GM12801 (cell line): Measurements from ENCODE around the gene CADM2.

Experiments used
- CTCF ChIP-seq: IDR thresholded peaks from one replicate; pipeline ENCODE4 v1.5.1; 2011; ENCODE audit warnings: control low read depth; ENCODE audit not compliant: insufficient read length; ENCODE audit errors: extremely low read depth

CADM2 gene

GRCh38 chr3:85298032-85298431 is 339.2 kb downstream of the CADM2 start:
- no peak for TF ChIP-seq CTCF

GRCh38 chr3:85303156-85303555 is 344.4 kb downstream of the CADM2 start:
- TF ChIP-seq CTCF: no peak

GRCh38 chr3:85304360-85304964 is 345.7 kb downstream of the CADM2 start:
- no peak for TF ChIP-seq CTCF

- no peak for TF ChIP-seq CTCF
Observed at GRCh38 chr3:85312331-85312730, 353.5 kb downstream of the CADM2 start.

GRCh38 chr3:85313380-85313779 is 354.6 kb downstream of the CADM2 start:
- TF ChIP-seq CTCF: no peak

- no peak for TF ChIP-seq CTCF
Observed at GRCh38 chr3:85316252-85316651, 357.5 kb downstream of the CADM2 start.

- no peak for TF ChIP-seq CTCF
Observed at GRCh38 chr3:85321892-85322291, 363.1 kb downstream of the CADM2 start.

- TF ChIP-seq CTCF: no peak
Observed at GRCh38 chr3:85330071-85330470, 371.3 kb downstream of the CADM2 start.
